Measurements from ENCODE around the gene ZNF692.

- TF ChIP-seq FOXP2 (optimal IDR thresholded peaks at IDR 0.05; ENCODE audit: borderline replicate concordance, extremely low read depth, extremely low read length, insufficient read depth) (no peak), TAF1 (IDR thresholded peaks at IDR 0.05; ENCODE audit: borderline replicate concordance, insufficient read depth, low read length) (no peak), REST (IDR thresholded peaks at IDR 0.05; ENCODE audit: insufficient read depth in 1 of 2, low read depth in 2 of 2, low read length in 2 of 2) (no peak), POLR2AphosphoS5 (IDR thresholded peaks at IDR 0.05; ENCODE audit: low read depth, low read length) (no peak), SIN3A (IDR thresholded peaks at IDR 0.05; ENCODE audit: borderline replicate concordance, insufficient read depth, low read length) (no peak)
These were observed 22.4 kb upstream of the ZNF692 start for GRCh38 chr1:248881261-248881660.
